ENCODE measurements around the gene SENP2. TPM values are rescaled to one million over a fixed set of nuclear protein-coding genes. Genes with fewer than 3 reads are reported as not detected.
"Not testable (repeated sequence)": the region's sequence is repeated elsewhere in the genome, so short reads cannot be mapped to it uniquely, and the experiment has no call there.

SENP2 gene
- total RNA-seq, 1 donor from 2014 or later, result 34.6 TPM

DNA sequence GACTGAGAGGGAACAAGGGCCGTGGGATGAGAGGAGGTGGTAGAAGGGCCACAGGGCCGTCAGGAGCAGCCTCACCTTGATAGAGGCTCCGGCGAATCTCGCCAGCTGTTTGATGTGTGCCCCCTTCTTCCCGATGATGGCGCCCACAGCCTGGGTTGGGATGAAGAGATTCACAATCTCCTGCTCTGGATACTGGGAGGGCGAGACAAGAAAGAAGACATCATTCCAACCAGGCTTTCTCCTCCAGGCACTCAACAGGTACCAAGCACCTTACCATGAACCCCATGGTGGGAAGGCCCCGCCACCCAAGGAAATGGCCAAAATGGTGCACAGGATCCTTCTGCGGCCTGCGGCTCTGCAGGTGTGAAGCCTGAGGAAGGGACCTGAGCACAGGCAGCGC, 71.1 kb downstream of the SENP2 start:
- no peaks in the 10 kb centered on the region for H3K36me3 Mint-ChIP-seq (ENCODE audit: low read depth)
- no peaks in the 10 kb centered on the region for H3K27me3 Mint-ChIP-seq (ENCODE audit: insufficient read depth)
- intact Hi-C loops (cut with micrococcal nuclease), result no loop called here
- DNase-seq (ENCODE audit: low spot score), result no peak
- no peak overlapping the region for H3K4me3 Mint-ChIP-seq
- no peak overlapping the region for H3K27ac Mint-ChIP-seq
- H3K9me3 Mint-ChIP-seq, result no peaks in the 10 kb centered on the region
- no peaks in the 10 kb centered on the region for H3K4me1 Mint-ChIP-seq (ENCODE audit: low read depth)

- H3K27ac Mint-ChIP-seq, result no peak overlapping the region
- intact Hi-C loops (cut with micrococcal nuclease), result no loop called here
- no peak for DNase-seq (ENCODE audit: low spot score)
- H3K27me3 Mint-ChIP-seq (ENCODE audit: insufficient read depth), result no peaks in the 10 kb centered on the region
- H3K4me3 Mint-ChIP-seq, result no peak overlapping the region
- no peaks in the 10 kb centered on the region for H3K4me1 Mint-ChIP-seq (ENCODE audit: low read depth)
- no peaks in the 10 kb centered on the region for H3K36me3 Mint-ChIP-seq (ENCODE audit: low read depth)
- H3K9me3 Mint-ChIP-seq, result no peaks in the 10 kb centered on the region
These were observed 71.8 kb downstream of the SENP2 start for GRCh38 chr3:185657691-185658503.

- Mint-ChIP-seq H3K36me3 (ENCODE audit: low read depth) (no peaks in the 10 kb centered on the region), H3K9me3 (no peaks in the 10 kb centered on the region)
- no peak for DNase-seq (ENCODE audit: low spot score)
These were observed 72.4 kb downstream of the SENP2 start for GRCh38 chr3:185658504-185658912.

GRCh38 chr3:185658943-185659342, 72.8 kb downstream of the SENP2 start:
- H3K4me3 Mint-ChIP-seq, result no peak overlapping the region
- no peaks in the 10 kb centered on the region for H3K27me3 Mint-ChIP-seq (ENCODE audit: insufficient read depth)
- H3K9me3 Mint-ChIP-seq, result no peaks in the 10 kb centered on the region
- no peak for DNase-seq (ENCODE audit: low spot score)
- H3K4me1 Mint-ChIP-seq (ENCODE audit: low read depth), result no peaks in the 10 kb centered on the region
- H3K27ac Mint-ChIP-seq, result peak overlapping the region; percentile 49
- intact Hi-C loops (cut with micrococcal nuclease), result no loop called here
- no peaks in the 10 kb centered on the region for H3K36me3 Mint-ChIP-seq (ENCODE audit: low read depth)

More at GRCh38 chr3:185658504-185658912, 72.4 kb downstream of the SENP2 start:
- H3K27me3 Mint-ChIP-seq (ENCODE audit: insufficient read depth), result no peaks in the 10 kb centered on the region
- H3K27ac Mint-ChIP-seq, result no peak overlapping the region
- H3K4me1 Mint-ChIP-seq (ENCODE audit: low read depth), result no peaks in the 10 kb centered on the region
- intact Hi-C loops (cut with micrococcal nuclease), result no loop called here
- no peak overlapping the region for H3K4me3 Mint-ChIP-seq

- no peaks in the 10 kb centered on the region for H3K4me1 Mint-ChIP-seq (ENCODE audit: low read depth)
- DNase-seq (ENCODE audit: low spot score), result peak; percentile 51
- no peaks in the 10 kb centered on the region for H3K36me3 Mint-ChIP-seq (ENCODE audit: low read depth)
- H3K27me3 Mint-ChIP-seq (ENCODE audit: insufficient read depth), result peaks cover 7% of the 10 kb centered on the region
- intact Hi-C loops (cut with micrococcal nuclease), result loop anchor here (1.0 to 2.0 kb wide), 2 partner anchors 108 to 881 kb away; no protein-coding TSS in a partner anchor
- no peaks in the 10 kb centered on the region for H3K9me3 Mint-ChIP-seq
- no peak overlapping the region for H3K27ac Mint-ChIP-seq
- no peak overlapping the region for H3K4me3 Mint-ChIP-seq
These were observed 74.1 kb downstream of the SENP2 start for GRCh38 chr3:185659942-185660921.

DNA sequence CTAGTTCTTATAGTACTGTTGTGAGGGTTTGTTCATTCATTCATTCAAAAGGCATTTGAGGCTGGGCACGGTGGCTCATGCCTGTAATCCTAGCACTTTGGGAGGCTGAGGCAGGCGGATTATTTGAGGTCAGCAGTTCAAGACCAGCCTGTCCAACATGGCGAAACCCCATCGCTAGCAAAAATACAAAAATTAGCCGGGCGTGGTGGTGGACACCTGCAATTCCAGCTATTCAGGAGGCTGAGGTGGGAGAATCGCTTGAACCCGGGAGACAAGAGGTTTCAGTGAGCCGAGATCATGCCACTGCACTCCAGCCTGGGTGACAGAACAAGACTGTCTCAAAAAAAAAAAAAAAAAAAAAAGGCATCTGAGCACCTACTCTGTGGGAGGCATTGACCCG, 75.2 kb downstream of the SENP2 start:
- H3K9me3 Mint-ChIP-seq; H3K4me3 Mint-ChIP-seq; H3K36me3 Mint-ChIP-seq (ENCODE audit: low read depth); H3K27ac Mint-ChIP-seq; DNase-seq (ENCODE audit: low spot score); H3K4me1 Mint-ChIP-seq (ENCODE audit: low read depth): not testable (repeated sequence)
- intact Hi-C loops (cut with micrococcal nuclease), result loop anchor here (2.0 kb wide), 1 partner anchor 880 kb away; no protein-coding TSS in a partner anchor
- H3K27me3 Mint-ChIP-seq (ENCODE audit: insufficient read depth), result peaks cover 12% of the 10 kb centered on the region

GRCh38 chr3:185661772-185662171, 75.7 kb downstream of the SENP2 start:
- no peak for DNase-seq (ENCODE audit: low spot score)
- no peak overlapping the region for H3K27ac Mint-ChIP-seq
- H3K4me3 Mint-ChIP-seq, result no peak overlapping the region
- H3K27me3 Mint-ChIP-seq (ENCODE audit: insufficient read depth), result peaks cover 12% of the 10 kb centered on the region
- intact Hi-C loops (cut with micrococcal nuclease), result loop anchor here (2.0 kb wide), 1 partner anchor 879 kb away; no protein-coding TSS in a partner anchor
- no peaks in the 10 kb centered on the region for H3K9me3 Mint-ChIP-seq
- no peaks in the 10 kb centered on the region for H3K36me3 Mint-ChIP-seq (ENCODE audit: low read depth)
- H3K4me1 Mint-ChIP-seq (ENCODE audit: low read depth), result no peaks in the 10 kb centered on the region

DNA sequence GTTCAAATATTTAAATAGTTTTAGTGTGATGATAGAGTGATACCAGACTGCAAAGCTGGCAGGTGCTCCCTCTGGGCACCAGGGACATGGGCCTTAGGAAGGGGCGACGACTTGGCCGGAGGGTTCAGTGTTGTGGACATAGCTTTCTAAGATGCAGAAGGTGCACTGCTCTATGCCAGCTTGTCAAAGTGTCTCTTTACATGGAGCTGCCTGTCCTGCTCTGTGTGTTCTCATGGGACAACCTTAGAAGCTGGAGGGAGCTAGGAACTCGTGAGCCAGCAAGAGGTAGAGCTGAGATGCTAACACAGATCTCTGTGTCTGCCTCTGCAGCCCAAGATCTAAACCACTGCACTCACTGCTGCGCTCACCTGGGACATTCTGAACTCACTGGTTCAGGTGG, 77.8 kb downstream of the SENP2 start:
- Mint-ChIP-seq H3K27ac (no peak overlapping the region), H3K9me3 (no peaks in the 10 kb centered on the region), H3K4me3 (no peak overlapping the region), H3K4me1 (ENCODE audit: low read depth) (no peaks in the 10 kb centered on the region), H3K36me3 (ENCODE audit: low read depth) (no peaks in the 10 kb centered on the region), H3K27me3 (ENCODE audit: insufficient read depth) (peaks cover 20% of the 10 kb centered on the region)
- intact Hi-C loops (cut with micrococcal nuclease), result no loop called here
- DNase-seq (ENCODE audit: low spot score), result no peak

- no peaks in the 10 kb centered on the region for H3K4me1 Mint-ChIP-seq (ENCODE audit: low read depth)
- DNase-seq (ENCODE audit: low spot score), result no peak
- H3K4me3 Mint-ChIP-seq, result no peak overlapping the region
- no peaks in the 10 kb centered on the region for H3K36me3 Mint-ChIP-seq (ENCODE audit: low read depth)
- peaks cover 26% of the 10 kb centered on the region for H3K27me3 Mint-ChIP-seq (ENCODE audit: insufficient read depth)
- no peak overlapping the region for H3K27ac Mint-ChIP-seq
- intact Hi-C loops (cut with micrococcal nuclease), result no loop called here
- no peaks in the 10 kb centered on the region for H3K9me3 Mint-ChIP-seq
These were observed 81.5 kb downstream of the SENP2 start for GRCh38 chr3:185667574-185667973.

DNA sequence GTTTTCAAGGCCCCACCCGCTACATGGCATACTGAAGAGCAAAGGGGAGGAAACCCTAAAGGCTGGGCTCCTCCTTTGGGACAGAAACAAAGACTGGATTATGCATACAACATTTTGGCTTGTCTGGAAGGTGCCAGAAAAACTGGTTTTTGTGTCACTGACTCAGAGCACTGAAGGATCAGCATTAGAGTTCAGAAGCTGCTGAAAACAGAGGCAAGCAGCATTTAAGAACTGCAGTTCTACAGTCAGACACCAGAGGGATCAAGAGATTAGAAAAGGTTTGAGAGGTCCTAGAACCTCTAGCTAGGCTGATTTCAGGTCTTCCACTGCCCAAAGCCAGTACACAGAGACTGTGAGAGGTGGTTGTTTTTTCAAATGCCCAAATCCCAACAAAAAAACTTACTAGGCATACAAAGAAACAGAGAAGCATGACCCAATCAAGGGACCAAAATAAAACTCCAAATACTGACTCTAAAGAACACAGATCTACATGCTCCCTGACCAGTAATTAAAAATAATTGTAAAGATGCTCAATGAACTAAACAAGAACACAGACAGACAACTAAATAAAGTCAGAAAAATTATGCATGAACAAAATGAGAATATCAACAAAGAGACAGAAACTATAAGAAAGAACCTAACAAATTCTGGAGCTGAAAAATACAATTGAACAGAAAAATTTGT, 91.2 kb downstream of the SENP2 start:
- intact Hi-C loops (cut with micrococcal nuclease), result loop anchor here (1.0 to 5.0 kb wide), 2 partner anchors 91 to 940 kb away; no protein-coding TSS in a partner anchor
- Mint-ChIP-seq H3K4me3 (no peak overlapping the region), H3K27me3 (ENCODE audit: insufficient read depth) (peaks cover 28% of the 10 kb centered on the region), H3K4me1 (ENCODE audit: low read depth) (no peaks in the 10 kb centered on the region), H3K9me3 (no peaks in the 10 kb centered on the region), H3K36me3 (ENCODE audit: low read depth) (no peaks in the 10 kb centered on the region), H3K27ac (no peak overlapping the region)
- DNase-seq (ENCODE audit: low spot score), result no peak

- H3K4me1 Mint-ChIP-seq (ENCODE audit: low read depth), result no peaks in the 10 kb centered on the region
- no peak overlapping the region for H3K4me3 Mint-ChIP-seq
- no peaks in the 10 kb centered on the region for H3K36me3 Mint-ChIP-seq (ENCODE audit: low read depth)
- H3K27me3 Mint-ChIP-seq (ENCODE audit: insufficient read depth), result peaks cover 28% of the 10 kb centered on the region
- intact Hi-C loops (cut with micrococcal nuclease), result loop anchor here (5.0 kb wide), 1 partner anchor 939 kb away; no protein-coding TSS in a partner anchor
- DNase-seq (ENCODE audit: low spot score), result no peak
- no peaks in the 10 kb centered on the region for H3K9me3 Mint-ChIP-seq
- no peak overlapping the region for H3K27ac Mint-ChIP-seq
These were observed 91.9 kb downstream of the SENP2 start for GRCh38 chr3:185678027-185678426.

DNA sequence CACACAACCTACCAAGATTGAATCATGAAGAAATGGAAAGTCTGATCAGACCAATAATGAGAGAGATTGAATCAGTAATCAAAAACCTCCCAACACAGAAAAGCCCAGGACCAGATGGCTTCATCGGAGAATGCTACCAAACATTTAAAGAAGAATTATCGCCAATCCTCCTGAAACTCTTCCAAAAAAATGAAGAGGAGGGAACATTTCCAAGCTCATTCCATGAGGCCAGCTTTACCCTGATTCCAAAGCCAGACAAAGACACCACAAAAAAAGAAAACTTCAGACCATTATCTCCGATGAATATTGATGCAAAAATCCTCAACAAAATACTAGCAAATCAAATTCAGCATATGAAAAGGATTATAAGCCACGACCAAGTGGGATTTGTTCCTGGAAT, 94.1 kb downstream of the SENP2 start:
- intact Hi-C loops (cut with micrococcal nuclease), result no loop called here
- no peak overlapping the region for H3K27ac Mint-ChIP-seq
- DNase-seq (ENCODE audit: low spot score), result no peak
- no peaks in the 10 kb centered on the region for H3K4me1 Mint-ChIP-seq (ENCODE audit: low read depth)
- peaks cover 30% of the 10 kb centered on the region for H3K27me3 Mint-ChIP-seq (ENCODE audit: insufficient read depth)
- no peaks in the 10 kb centered on the region for H3K36me3 Mint-ChIP-seq (ENCODE audit: low read depth)
- H3K9me3 Mint-ChIP-seq, result no peaks in the 10 kb centered on the region
- H3K4me3 Mint-ChIP-seq, result no peak overlapping the region
